ENCODE results near the gene STUB1. TPM values are rescaled to one million over a fixed set of nuclear protein-coding genes. Genes with fewer than 3 reads are reported as not detected.
A peak's percentile ranks its signal among the peaks of the same experiment; 100 is the strongest.

STUB1 gene
- total and polyA plus RNA-seq, 2 donors (not counting 1 experiment from before 2014, with no cell fraction given): 94.6 to 133 TPM

DNA sequence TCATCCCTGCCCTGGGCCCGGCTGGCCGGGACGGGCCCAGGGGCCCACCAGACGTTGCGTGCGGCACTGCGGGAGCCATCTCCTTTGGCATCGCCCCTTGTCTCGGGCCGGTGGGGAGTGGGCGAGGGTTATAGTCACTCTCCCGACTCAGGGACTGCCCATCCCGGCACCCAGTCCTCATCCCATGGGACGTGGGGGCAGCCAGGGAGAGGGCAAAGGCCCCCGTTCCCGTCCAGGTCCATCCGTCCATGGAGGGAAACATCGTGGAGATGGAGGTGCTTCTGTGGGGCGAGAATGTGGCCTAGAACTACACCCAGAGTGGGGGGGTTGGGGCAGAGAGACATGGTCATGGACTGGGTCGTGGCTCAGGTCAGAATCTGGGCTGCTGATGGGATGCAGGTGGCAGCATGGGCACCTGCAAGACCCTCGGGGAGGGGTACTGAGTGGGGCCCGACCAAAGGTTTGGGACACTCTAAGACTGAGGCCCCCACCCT, 33.5 kb upstream of the STUB1 start:
- Histone ChIP-seq H3K4me3 (replicated peaks in 1 of 4; ENCODE audit: control extremely low read depth in 1 of 4, insufficient read depth in 1 of 4, low read depth in 3 of 4, low read length in 4 of 4) (no peak overlapping the region), H3K79me2 (ENCODE audit: control insufficient read depth, insufficient read depth, low read length) (peaks cover 6% of the 10 kb centered on the region), H3K9me3 (ENCODE audit: control insufficient read depth, insufficient read depth, low read depth, low read length) (no peaks in the 10 kb centered on the region), H3K36me3 (ENCODE audit: control insufficient read depth, insufficient read depth, low read length) (no peaks in the 10 kb centered on the region), H3K4me2 (ENCODE audit: extremely low read depth, insufficient read depth, low read length) (no peak overlapping the region), H2AFZ (ENCODE audit: low read length) (no peak overlapping the region), H3K4me1 (ENCODE audit: control insufficient read depth, extremely low read depth, insufficient read depth, low read length) (peaks cover 13% of the 10 kb centered on the region), H3K27me3 (ENCODE audit: control insufficient read depth, insufficient read depth, low read length) (no peaks in the 10 kb centered on the region), H3K9ac (ENCODE audit: insufficient read depth, low read length) (no peak overlapping the region), H3K27ac (ENCODE audit: insufficient read depth, low read length) (no peak overlapping the region), H4K20me1 (ENCODE audit: control insufficient read depth, extremely low read depth, insufficient read depth, low read length) (no peaks in the 10 kb centered on the region)
- no peak for TF ChIP-seq EZH2 (IDR thresholded peaks at IDR 0.05; ENCODE audit: low read length, missing control alignments)
- TF ChIP-seq, protein P1, sequence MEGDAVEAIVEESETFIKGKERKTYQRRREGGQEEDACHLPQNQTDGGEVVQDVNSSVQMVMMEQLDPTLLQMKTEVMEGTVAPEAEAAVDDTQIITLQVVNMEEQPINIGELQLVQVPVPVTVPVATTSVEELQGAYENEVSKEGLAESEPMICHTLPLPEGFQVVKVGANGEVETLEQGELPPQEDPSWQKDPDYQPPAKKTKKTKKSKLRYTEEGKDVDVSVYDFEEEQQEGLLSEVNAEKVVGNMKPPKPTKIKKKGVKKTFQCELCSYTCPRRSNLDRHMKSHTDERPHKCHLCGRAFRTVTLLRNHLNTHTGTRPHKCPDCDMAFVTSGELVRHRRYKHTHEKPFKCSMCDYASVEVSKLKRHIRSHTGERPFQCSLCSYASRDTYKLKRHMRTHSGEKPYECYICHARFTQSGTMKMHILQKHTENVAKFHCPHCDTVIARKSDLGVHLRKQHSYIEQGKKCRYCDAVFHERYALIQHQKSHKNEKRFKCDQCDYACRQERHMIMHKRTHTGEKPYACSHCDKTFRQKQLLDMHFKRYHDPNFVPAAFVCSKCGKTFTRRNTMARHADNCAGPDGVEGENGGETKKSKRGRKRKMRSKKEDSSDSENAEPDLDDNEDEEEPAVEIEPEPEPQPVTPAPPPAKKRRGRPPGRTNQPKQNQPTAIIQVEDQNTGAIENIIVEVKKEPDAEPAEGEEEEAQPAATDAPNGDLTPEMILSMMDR (conservative IDR thresholded peaks at IDR 0.05 in 1 of 2, IDR thresholded peaks at IDR 0.05 in 1 of 2; ENCODE audit: low read depth in 1 of 2, low read length in 2 of 2): no peak
- DNase-seq (ENCODE audit: low read depth in 2 of 2): no peak

DNA sequence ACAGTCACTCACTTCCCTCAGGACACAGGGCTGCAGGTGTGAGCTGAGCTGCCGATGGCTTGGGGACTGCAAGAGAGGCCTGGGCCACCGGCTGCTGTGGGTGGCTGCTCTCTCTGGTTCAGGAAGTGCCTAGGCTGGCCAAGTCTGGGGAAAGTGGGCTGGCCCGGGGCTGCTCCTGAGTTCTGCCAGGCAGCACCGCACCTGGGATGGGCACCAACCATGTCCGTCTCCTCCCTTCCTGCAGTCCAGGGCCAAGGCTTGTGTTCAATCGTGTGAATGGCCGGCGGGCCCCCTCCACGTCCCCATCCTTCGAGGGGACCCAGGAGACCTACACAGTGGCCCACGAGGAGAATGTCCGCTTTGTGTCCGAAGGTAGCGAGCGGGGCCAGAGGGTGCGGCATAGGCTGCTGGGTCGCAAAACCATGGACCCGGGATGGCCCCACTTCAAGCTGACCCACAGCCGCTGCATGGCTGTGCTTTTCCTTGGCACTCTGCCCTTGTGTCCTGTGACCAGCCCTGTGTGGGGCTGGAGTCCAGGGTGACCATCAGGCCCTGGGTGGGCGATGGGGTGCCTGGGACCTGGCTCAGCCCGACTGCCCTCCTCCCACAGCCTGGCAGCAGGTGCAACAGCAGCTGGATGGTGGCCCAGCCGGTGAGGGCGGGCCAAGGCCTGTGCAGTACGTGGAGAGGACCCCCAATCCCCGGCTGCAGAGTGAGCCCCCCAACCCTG, 32.9 kb upstream of the STUB1 start:
- no peak overlapping the region for H3K4me2 ChIP-seq (ENCODE audit: extremely low read depth, insufficient read depth, low read length)
- H3K36me3 ChIP-seq (ENCODE audit: control insufficient read depth, insufficient read depth, low read length): no peaks in the 10 kb centered on the region
- H3K9me3 ChIP-seq (ENCODE audit: control insufficient read depth, insufficient read depth, low read depth, low read length): no peaks in the 10 kb centered on the region
- peaks cover 6% of the 10 kb centered on the region for H3K79me2 ChIP-seq (ENCODE audit: control insufficient read depth, insufficient read depth, low read length)
- H3K9ac ChIP-seq (ENCODE audit: insufficient read depth, low read length): no peak overlapping the region
- no peak for DNase-seq (ENCODE audit: low read depth in 2 of 2)
- TF ChIP-seq, protein P1 (conservative IDR thresholded peaks at IDR 0.05 in 1 of 2, IDR thresholded peaks at IDR 0.05 in 1 of 2; ENCODE audit: low read depth in 1 of 2, low read length in 2 of 2): no peak
- no peak for TF ChIP-seq EZH2 (IDR thresholded peaks at IDR 0.05; ENCODE audit: low read length, missing control alignments)
- H3K4me1 ChIP-seq (ENCODE audit: control insufficient read depth, extremely low read depth, insufficient read depth, low read length): peaks cover 13% of the 10 kb centered on the region
- no peaks in the 10 kb centered on the region for H4K20me1 ChIP-seq (ENCODE audit: control insufficient read depth, extremely low read depth, insufficient read depth, low read length)
- no peaks in the 10 kb centered on the region for H3K27me3 ChIP-seq (ENCODE audit: control insufficient read depth, insufficient read depth, low read length)
- no peak overlapping the region for H3K4me3 ChIP-seq (replicated peaks in 1 of 4; ENCODE audit: control extremely low read depth in 1 of 4, insufficient read depth in 1 of 4, low read depth in 3 of 4, low read length in 4 of 4)
- H3K27ac ChIP-seq (ENCODE audit: insufficient read depth, low read length): no peak overlapping the region
- H2AFZ ChIP-seq (ENCODE audit: low read length): no peak overlapping the region

DNA sequence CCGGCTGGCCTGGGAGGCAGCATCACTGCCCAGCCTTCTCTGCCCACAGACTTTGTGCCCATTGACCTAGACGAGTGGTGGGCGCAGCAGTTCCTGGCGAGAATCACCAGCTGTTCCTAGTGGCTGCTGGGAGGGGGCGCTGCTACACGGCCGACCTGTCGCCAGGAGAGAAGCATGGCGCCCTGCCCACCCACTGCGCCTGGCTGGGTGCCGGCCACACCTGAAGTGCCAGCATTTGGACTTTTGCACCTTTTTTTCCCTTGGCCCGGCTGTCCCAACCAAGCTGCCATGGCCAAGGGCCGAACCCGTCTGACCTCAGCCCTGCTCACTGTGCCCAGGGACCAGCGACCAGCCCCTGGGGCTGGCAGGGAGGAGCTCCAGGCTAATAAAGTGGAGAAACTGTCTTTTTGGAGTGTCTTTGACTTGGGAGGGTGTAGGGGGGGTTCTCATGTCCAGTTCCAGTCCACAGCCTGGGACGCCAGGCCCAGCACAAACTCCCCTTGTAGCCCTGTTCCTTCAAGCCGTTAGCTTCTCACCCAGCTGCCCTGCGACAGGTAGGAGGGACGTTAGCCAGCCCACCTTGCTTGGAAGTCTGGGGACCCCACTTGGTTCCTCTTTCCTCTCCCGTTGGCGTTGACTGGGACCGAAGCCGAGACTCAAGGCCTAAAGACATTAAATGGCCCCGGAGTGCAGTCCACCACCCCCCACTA, 32.0 kb upstream of the STUB1 start:
- Histone ChIP-seq H4K20me1 (ENCODE audit: control insufficient read depth, extremely low read depth, insufficient read depth, low read length) (no peaks in the 10 kb centered on the region), H3K36me3 (ENCODE audit: control insufficient read depth, insufficient read depth, low read length) (peaks cover 2% of the 10 kb centered on the region), H3K9me3 (ENCODE audit: control insufficient read depth, insufficient read depth, low read depth, low read length) (no peaks in the 10 kb centered on the region), H3K27ac (ENCODE audit: insufficient read depth, low read length) (peak overlapping the region; percentile 88), H3K4me3 (replicated peaks in 1 of 4; ENCODE audit: control extremely low read depth in 1 of 4, insufficient read depth in 1 of 4, low read depth in 3 of 4, low read length in 4 of 4) (peak overlapping the region; percentile 58 to 74 (median 68)), H3K27me3 (ENCODE audit: control insufficient read depth, insufficient read depth, low read length) (no peaks in the 10 kb centered on the region), H3K9ac (ENCODE audit: insufficient read depth, low read length) (peak overlapping the region; percentile 83), H3K4me1 (ENCODE audit: control insufficient read depth, extremely low read depth, insufficient read depth, low read length) (peaks cover 8% of the 10 kb centered on the region), H3K79me2 (ENCODE audit: control insufficient read depth, insufficient read depth, low read length) (peaks cover 6% of the 10 kb centered on the region), H2AFZ (ENCODE audit: low read length) (no peak overlapping the region), H3K4me2 (ENCODE audit: extremely low read depth, insufficient read depth, low read length) (peak overlapping the region; percentile 98)
- DNase-seq (ENCODE audit: low read depth in 2 of 2): no peak
- TF ChIP-seq EZH2 (IDR thresholded peaks at IDR 0.05; ENCODE audit: low read length, missing control alignments): no peak
- TF ChIP-seq, protein P1 (conservative IDR thresholded peaks at IDR 0.05 in 1 of 2, IDR thresholded peaks at IDR 0.05 in 1 of 2; ENCODE audit: low read depth in 1 of 2, low read length in 2 of 2): peak; percentile 18 to 26

Data from fibroblast of lung (primary cell).